PFSK-1 (cell line): Measurements from ENCODE around the gene EFNA5.

Experiments
- POLR2AphosphoS5 ChIP-seq: IDR thresholded peaks from 2 replicates; pipeline ENCODE4 v1.6.1; 2012; ENCODE audit warnings: low read depth, mild to moderate bottlenecking, control low read depth, low read length, moderate library complexity
- REST ChIP-seq, 2 experiments: IDR thresholded peaks; 2 replicates each; pipeline versions ENCODE4 v1.6.1 to v1.8.0; 2011 to 2012; ENCODE audit warnings: low read depth in 2 of 2, low read length in 2 of 2, control low read depth in 1 of 2, inconsistent platforms in 1 of 2, mild to moderate bottlenecking in 1 of 2, moderate library complexity in 1 of 2; ENCODE audit not compliant: insufficient read depth in 1 of 2

- TF ChIP-seq REST (IDR thresholded peaks at IDR 0.05; ENCODE audit: insufficient read depth in 1 of 2, low read depth in 2 of 2, low read length in 2 of 2) (no peak), POLR2AphosphoS5 (no peak)
Measured at GRCh38 chr5:107424491-107424890, 246.2 kb downstream of the EFNA5 start.
